ENCODE measurements around the gene ZNF276. TPM values are rescaled to one million over a fixed set of nuclear protein-coding genes. Genes with fewer than 3 reads are reported as not detected.

ZNF276 gene
- total RNA-seq, 4 donors from 2014 or later = 43.4 to 265 (median 145) TPM

DNA sequence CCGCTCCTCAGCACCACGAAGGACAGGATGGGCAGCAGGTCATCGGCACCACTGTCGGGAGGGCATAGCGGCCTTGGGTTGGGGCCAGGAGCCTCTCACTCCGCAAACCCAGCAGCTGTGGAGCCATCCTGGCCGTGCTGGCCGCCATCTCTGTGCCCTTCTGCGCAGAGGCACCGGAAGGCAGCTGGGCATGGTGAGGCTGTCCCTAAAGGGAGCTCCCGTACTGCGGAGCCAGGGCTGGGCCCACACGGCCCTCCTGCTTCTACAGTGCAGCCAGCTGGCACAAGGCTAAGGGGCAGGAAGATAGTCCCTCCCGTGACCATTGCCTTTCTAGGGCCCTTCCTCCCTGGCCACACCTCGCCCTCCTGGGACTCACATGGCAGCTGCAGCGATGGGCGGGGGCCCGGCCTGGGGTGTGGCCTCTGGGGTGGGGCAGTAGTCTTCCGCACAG is 12.8 kb upstream of the ZNF276 start:
- Histone ChIP-seq H3K27me3 (peaks cover 12% of the 10 kb centered on the region), H3K9me3 (no peaks in the 10 kb centered on the region), H3K36me3 (no peaks in the 10 kb centered on the region), H3K27ac (no peak overlapping the region), H3K4me3 (no peak overlapping the region), H3K4me1 (peaks cover 7 to 26% (median 17%) of the 10 kb centered on the region in 4 donors)
- WGBS, 2 donors (ENCODE audit: low coverage in 1 of 2) = 74% methylated on average over 19 of the region's 19 CpGs; no CpG with 5 or more reads in 1 of the 2 donors
- intact Hi-C loops (cut with DNase I; ENCODE audit: low total_unique reads) (loop anchor here (10.0 kb wide), 1 partner anchor 86 kb away; no protein-coding TSS in a partner anchor), in situ Hi-C loops (cut with MboI; ENCODE audit: low pct_ligation_motif_present in 1 of 4, low pct_unique_long_range_greater_than_20kb in 1 of 4, low sequenced_read_pairs in 3 of 4) (loop anchor here in 2 of 4 donors (10.0 kb wide), 1 partner anchor 86 kb away; no protein-coding TSS in a partner anchor)
- peak; percentile 79 for DNase-seq
- peak in 1 of 3 donors; percentile 16 for TF ChIP-seq POLR2AphosphoS5 (IDR thresholded peaks at IDR 0.05)
- TF ChIP-seq EP300 (IDR thresholded peaks at IDR 0.05; ENCODE audit: low read depth) = no peak
- TF ChIP-seq POLR2A (IDR thresholded peaks at IDR 0.05) = no peak

- no peak overlapping the region for H3K4me3 ChIP-seq
- 78% methylated on average over 6 of the region's 10 CpGs; no CpG with 5 or more reads in 1 of the 2 donors for WGBS, 2 donors (ENCODE audit: low coverage in 1 of 2)
- TF ChIP-seq CTCF (IDR thresholded peaks at IDR 0.05) = no peak
- TF ChIP-seq POLR2A (IDR thresholded peaks at IDR 0.05) = no peak
- TF ChIP-seq EP300 (IDR thresholded peaks at IDR 0.05; ENCODE audit: low read depth) = no peak
- TF ChIP-seq POLR2AphosphoS5 (IDR thresholded peaks at IDR 0.05) = no peak
- DNase-seq = no peak
- in situ Hi-C loops (cut with MboI; ENCODE audit: low pct_ligation_motif_present in 1 of 4, low pct_unique_long_range_greater_than_20kb in 1 of 4, low sequenced_read_pairs in 3 of 4) (loop anchor here in 2 of 4 donors (10.0 kb wide), 1 partner anchor 86 kb away; no protein-coding TSS in a partner anchor), intact Hi-C loops (cut with DNase I; ENCODE audit: low total_unique reads) (loop anchor here (10.0 kb wide), 1 partner anchor 86 kb away; no protein-coding TSS in a partner anchor)
- peaks cover 12% of the 10 kb centered on the region for H3K27me3 ChIP-seq
- H3K36me3 ChIP-seq = no peaks in the 10 kb centered on the region
- peaks cover 7 to 26% (median 17%) of the 10 kb centered on the region in 4 donors for H3K4me1 ChIP-seq
- no peaks in the 10 kb centered on the region for H3K9me3 ChIP-seq
- no peak overlapping the region for H3K27ac ChIP-seq
Observed at GRCh38 chr16:89709166-89709565, 12.2 kb upstream of the ZNF276 start.

DNA sequence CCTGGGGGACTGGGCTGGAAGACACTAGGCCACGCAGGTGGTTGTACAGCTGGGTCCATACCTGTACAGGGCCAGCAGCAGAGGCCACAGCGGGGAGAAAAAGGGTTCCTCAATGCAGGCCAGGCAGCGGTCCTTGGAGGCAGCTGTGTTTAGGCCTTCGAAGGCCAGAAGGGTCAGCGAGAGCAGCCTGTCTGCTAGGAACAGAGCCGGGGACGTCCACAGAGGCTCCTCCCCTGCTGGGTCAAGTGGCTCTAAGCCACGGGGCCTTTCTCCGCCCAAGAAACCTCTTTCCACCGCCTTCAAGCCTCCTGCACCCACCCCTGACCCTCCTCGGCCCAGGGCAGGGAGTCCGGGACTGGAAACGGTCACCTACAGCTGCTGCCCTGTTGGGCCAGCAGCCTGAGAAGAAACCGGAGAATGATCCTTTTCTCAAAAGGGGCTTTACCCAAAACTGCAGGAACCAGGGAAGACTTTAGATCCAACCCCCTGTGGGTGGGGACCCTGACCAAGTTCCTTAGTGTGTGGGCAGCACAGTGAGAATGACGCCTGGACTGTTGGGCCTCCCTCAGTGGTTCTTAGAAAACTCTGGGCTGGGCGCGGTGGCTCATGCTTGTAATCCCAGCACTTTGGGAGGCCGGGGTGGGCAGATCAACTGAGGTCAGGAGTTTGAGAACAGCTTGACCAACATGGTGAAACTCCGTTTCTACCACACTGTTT is 11.5 kb upstream of the ZNF276 start:
- 80% methylated on average over 19 of the region's 19 CpGs; no CpG with 5 or more reads in 1 of the 2 donors for WGBS, 2 donors (ENCODE audit: low coverage in 1 of 2)
- Histone ChIP-seq H3K9me3 (no peaks in the 10 kb centered on the region), H3K4me3 (no peak overlapping the region), H3K27me3 (peaks cover 12% of the 10 kb centered on the region), H3K36me3 (no peaks in the 10 kb centered on the region), H3K4me1 (peaks cover 7 to 26% (median 17%) of the 10 kb centered on the region in 4 donors), H3K27ac (no peak overlapping the region)
- DNase-seq = no peak
- TF ChIP-seq CTCF (IDR thresholded peaks at IDR 0.05) (no peak), POLR2A (IDR thresholded peaks at IDR 0.05) (no peak), POLR2AphosphoS5 (IDR thresholded peaks at IDR 0.05) (no peak), EP300 (IDR thresholded peaks at IDR 0.05; ENCODE audit: low read depth) (no peak)
- in situ Hi-C loops (cut with MboI; ENCODE audit: low pct_ligation_motif_present in 1 of 4, low pct_unique_long_range_greater_than_20kb in 1 of 4, low sequenced_read_pairs in 3 of 4) (loop anchor here in 2 of 4 donors (10.0 kb wide), 1 partner anchor 85 kb away; no protein-coding TSS in a partner anchor), intact Hi-C loops (cut with DNase I; ENCODE audit: low total_unique reads) (loop anchor here (10.0 kb wide), 1 partner anchor 85 kb away; no protein-coding TSS in a partner anchor)

DNA sequence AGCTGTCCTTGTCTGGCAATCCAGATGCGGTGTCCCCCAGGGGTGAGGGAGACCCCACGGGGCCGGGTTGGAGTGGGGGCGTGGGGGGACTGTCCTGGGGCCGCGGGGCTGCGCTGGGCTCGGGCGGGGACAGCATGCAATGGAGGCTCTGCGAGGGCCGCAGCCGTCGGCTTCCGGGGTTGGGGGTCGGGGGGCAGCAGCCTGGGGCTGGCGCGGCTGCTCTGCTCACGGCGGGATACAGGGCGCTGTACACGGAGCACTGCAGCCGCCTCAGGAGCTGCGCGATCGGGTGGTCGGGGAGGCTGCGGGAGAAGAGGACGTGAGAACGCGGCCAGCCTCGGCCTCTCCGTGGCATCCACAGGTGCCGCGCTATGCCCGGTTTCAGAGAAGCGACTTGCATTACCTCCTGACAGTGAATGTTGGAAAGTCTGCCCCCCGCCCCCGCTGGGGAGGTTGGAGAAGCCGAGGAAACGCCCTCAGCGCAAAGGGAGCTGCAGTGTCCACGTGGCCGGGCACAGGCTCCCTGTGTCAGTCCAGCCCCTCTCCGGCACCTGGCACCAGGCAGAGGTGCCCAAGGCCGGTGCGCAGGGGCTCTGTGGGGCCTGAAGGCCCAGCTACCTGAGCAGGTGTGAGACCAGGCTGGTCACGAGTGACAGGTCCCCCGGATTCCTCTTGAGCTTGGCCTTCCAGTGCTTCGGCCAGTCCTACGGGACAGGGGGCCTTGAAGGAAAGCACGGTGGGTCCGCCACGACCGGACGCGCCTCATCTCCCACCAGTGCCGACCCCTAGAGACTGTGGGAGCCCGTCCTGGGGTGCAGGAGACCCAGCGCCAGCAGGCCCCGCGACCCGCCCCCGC is 10.4 kb upstream of the ZNF276 start:
- in situ Hi-C loops (cut with MboI; ENCODE audit: low pct_ligation_motif_present in 1 of 4, low pct_unique_long_range_greater_than_20kb in 1 of 4, low sequenced_read_pairs in 3 of 4) (no loop called here), intact Hi-C loops (cut with DNase I; ENCODE audit: low total_unique reads) (no loop called here)
- DNase-seq = no peak

More for the DNA sequence above, 10.4 kb upstream of the ZNF276 start:
- no peak overlapping the region for H3K4me3 ChIP-seq
- H3K9me3 ChIP-seq = no peaks in the 10 kb centered on the region
- H3K4me1 ChIP-seq = peaks cover 7 to 26% (median 17%) of the 10 kb centered on the region in 4 donors
- no peaks in the 10 kb centered on the region for H3K36me3 ChIP-seq
- peaks cover 12% of the 10 kb centered on the region for H3K27me3 ChIP-seq
- TF ChIP-seq EP300 (IDR thresholded peaks at IDR 0.05; ENCODE audit: low read depth) = no peak
- TF ChIP-seq CTCF (IDR thresholded peaks at IDR 0.05) = no peak
- no peak for TF ChIP-seq POLR2AphosphoS5 (IDR thresholded peaks at IDR 0.05)
- TF ChIP-seq POLR2A (IDR thresholded peaks at IDR 0.05) = no peak
- no peak overlapping the region for H3K27ac ChIP-seq
- 88% methylated on average over 39 of the region's 63 CpGs; no CpG with 5 or more reads in 1 of the 2 donors for WGBS, 2 donors (ENCODE audit: low coverage in 1 of 2)
